HL-60 (cell line): ENCODE data around the gene OR51I2.

Source experiments
- POLR2AphosphoS5 ChIP-seq: IDR thresholded peaks from 2 replicates; pipeline ENCODE4 v1.6.1; 2012; ENCODE audit warnings: low read depth
- TF ChIP-seq, protein P1 (sequence below): IDR thresholded peaks from one replicate; pipeline ENCODE4 v1.5.1; 2011; ENCODE audit warnings: low read length, control low read depth, inconsistent platforms; ENCODE audit not compliant: insufficient read depth

GRCh38 chr11:5423131-5423530 is 26.0 kb upstream of the OR51I2 start:
- no peak for TF ChIP-seq POLR2AphosphoS5
- TF ChIP-seq, protein P1, sequence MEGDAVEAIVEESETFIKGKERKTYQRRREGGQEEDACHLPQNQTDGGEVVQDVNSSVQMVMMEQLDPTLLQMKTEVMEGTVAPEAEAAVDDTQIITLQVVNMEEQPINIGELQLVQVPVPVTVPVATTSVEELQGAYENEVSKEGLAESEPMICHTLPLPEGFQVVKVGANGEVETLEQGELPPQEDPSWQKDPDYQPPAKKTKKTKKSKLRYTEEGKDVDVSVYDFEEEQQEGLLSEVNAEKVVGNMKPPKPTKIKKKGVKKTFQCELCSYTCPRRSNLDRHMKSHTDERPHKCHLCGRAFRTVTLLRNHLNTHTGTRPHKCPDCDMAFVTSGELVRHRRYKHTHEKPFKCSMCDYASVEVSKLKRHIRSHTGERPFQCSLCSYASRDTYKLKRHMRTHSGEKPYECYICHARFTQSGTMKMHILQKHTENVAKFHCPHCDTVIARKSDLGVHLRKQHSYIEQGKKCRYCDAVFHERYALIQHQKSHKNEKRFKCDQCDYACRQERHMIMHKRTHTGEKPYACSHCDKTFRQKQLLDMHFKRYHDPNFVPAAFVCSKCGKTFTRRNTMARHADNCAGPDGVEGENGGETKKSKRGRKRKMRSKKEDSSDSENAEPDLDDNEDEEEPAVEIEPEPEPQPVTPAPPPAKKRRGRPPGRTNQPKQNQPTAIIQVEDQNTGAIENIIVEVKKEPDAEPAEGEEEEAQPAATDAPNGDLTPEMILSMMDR: no peak
